Peyer's patch (tissue), 4 donors: ENCODE results near the gene NPHS2.

Experiments used
- CTCF ChIP-seq, 6 experiments: fragments of 450-650 bp in 4 of 6; fragments of 200-600 bp in 2 of 6; sonication (generic) in 1 of 6; IDR thresholded peaks; one replicate each; pipeline ENCODE4 v1.5.1; 2017 to 2019; ENCODE audit warnings: antibody characterized with exemption in 6 of 6, mild to moderate bottlenecking in 3 of 6, moderate library complexity in 1 of 6
- POLR2A ChIP-seq, 2 donors: fragments of 450-650 bp; IDR thresholded peaks; one replicate each; pipeline ENCODE4 v1.5.1; 2017; ENCODE audit warnings: antibody characterized with exemption in 2 of 2, mild to moderate bottlenecking in 2 of 2, moderate library complexity in 2 of 2

DNA sequence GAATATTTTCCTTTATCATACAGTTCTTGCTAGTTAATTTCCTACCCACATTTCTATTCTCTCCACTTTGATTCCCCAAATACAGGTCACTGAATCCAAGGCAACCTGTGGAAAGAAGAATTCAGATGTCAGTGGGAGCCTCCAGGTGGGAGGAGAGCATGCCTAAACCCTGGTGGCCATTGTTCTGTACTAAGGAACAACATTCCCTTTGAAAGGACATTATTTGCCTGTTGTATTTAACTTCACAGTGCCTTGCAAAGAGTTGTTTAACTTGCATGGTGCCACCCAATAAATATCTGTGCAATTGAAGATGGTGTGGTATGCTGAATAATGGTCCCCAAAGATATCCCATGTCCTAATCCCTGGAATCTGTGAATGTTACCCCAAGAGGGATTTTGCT is 21.3 kb downstream of the NPHS2 start:
- TF ChIP-seq CTCF (IDR thresholded peaks at IDR 0.05) = no peak
- no peak for TF ChIP-seq POLR2A (IDR thresholded peaks at IDR 0.05)
